Activated effector memory CD4-positive, alpha-beta T cell treated with Interleukin-2 at 50 U/mL for 16 hours (primary cell): ENCODE data around the gene RNF150.

Experiments
- DNase-seq: peaks from one replicate; pipeline ENCODE4 v3.0.0-alpha.2; 2020

The RNF150 gene

GRCh38 chr4:140969296-140969695 is 164.0 kb downstream of the RNF150 start:
- no peak for DNase-seq

DNA sequence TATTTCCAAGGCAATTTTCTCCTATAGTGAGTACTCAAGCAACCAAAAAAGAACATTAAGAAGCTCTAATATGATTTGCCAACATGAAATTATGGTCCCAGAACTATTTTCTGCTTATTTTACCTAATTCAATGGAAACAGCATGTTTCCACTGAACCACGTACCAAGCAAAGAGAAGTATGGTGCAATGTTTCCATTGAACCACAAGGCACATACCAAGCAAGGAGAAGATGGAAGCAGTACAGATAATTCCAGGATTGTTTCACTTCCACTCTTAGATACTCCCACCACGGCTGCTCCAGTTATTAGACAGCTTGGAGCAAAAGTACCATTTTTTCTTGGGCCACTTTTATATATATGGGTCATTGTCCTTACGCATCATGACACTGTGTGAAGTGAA is 164.9 kb downstream of the RNF150 start:
- DNase-seq: no peak

GRCh38 chr4:140963883-140964282 is 169.4 kb downstream of the RNF150 start:
- DNase-seq: no peak

DNA sequence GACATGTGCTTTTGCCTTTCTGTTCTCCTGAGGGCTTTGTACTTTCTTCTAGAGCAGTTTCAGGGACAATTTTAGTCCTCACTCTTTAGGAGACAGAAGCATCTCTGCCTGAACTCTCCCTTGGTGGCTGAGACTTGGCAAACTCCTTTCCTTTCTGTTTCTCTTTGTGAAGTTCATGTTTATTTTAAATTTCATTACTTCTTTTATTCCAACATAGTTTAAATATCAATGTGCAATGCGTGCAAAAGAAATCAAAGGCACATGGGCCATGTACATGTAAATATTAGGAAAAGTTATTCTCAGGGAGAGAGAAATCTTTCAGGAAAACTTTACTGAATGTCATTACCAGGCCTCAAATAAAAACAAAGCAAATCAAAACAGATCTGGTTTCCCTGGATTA is 177.6 kb downstream of the RNF150 start:
- no peak for DNase-seq

DNA sequence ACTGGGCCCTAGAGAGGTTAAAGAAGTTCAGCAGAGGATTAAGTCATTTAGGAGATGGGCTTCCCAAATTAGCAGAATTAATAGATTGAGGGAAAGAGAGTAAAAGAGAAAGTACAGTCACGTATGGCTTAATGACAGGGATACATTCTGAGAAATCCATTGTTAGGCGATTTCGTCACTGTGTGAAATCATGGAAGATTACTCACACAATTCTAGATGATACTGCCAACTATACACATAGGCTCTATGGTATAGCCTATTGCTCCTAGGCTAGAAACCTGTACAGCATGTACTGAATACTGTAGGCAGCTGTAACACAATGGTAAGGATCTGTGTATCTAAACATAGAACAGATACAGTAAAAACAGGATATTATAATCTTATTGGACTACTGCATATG is 180.6 kb downstream of the RNF150 start:
- no peak for DNase-seq

- no peak for DNase-seq
Observed at GRCh38 chr4:140947506-140947905, 185.8 kb downstream of the RNF150 start.

DNA sequence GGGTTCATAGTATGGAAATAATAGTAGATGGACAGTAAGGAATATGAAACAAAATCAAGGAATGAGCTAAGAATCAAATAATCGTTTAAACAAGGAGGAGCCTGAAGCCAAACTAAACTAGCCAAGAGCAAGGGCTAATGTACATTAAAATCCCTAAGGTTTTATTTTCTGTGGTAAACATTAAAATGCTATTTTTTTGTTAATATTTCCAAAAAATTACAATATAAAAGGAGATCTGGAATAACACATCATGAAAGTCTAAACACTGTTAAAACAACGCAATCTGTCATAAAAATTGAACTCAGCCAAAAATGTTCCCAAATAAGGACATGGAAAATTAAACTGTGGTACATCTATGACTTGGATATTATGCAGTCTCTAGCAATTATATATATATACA is 188.2 kb downstream of the RNF150 start:
- no peak for DNase-seq

- DNase-seq: no peak
Observed at GRCh38 chr4:140944572-140944971, 188.7 kb downstream of the RNF150 start.

DNA sequence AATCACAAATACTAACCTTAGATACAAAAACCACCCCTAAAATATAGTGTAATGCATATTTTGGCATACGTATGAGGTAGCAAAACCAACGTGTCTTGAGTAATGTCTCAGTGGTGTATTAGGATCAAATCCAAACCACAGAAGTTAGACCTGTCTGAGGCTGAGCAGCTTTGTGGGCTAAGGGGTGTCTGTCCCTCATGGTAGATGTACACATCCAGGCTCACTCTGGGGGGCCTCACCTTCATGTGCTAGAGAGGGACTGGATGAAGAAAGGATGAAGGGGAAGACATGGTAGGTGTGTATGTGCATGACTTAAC is 189.1 kb downstream of the RNF150 start:
- DNase-seq: no peak

DNA sequence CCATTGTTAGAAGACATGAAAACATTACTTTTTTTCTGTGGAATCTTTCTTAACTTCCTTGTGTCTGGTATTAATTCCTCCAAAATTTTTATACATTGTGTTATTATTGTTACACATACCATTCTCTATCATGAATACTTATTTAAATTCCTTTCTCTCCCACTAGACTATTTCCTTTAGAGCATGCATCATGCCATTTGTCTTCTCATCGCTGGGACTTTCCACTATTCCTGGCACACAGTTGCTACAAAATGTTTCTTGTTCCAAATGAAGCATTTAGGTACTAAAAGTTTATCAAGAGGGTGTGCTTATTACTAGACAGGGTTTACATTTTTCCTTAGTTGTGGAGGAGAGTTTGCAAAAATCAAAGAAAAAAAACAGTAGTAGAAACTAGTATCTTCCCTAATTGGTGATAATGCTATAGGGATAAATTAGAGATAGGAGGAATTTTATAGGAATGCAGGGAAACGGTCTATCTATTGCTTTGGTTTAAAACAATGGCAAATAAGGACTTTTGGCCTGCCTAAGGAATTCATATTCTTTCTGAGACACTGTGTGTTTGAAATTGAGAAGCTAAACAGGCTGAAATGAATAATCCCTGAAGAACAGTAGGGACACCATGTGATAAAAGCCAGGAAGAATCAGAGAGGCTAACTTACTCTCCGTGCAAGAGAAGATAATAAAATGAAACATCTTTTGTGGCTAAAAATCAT is 189.6 kb downstream of the RNF150 start:
- DNase-seq: no peak

DNA sequence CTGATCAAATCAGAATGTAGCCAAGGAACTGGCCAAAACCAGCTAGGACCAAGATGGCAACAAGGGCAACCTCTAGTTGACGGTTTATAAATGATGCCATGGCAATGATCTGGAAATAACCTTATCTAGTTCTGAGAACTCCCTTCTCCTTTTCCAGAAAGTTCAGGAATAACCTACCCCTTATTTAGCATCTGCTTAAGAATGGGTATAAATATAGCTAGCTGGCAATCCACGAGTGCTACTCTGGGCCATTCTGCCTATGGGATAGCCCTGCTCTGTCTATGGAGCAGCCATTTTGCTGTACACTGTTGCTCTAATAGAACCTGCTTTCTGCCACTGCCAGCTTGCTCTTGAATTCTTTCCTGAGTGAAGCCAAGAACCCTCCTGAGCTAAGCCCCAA is 192.7 kb downstream of the RNF150 start:
- DNase-seq: no peak

DNA sequence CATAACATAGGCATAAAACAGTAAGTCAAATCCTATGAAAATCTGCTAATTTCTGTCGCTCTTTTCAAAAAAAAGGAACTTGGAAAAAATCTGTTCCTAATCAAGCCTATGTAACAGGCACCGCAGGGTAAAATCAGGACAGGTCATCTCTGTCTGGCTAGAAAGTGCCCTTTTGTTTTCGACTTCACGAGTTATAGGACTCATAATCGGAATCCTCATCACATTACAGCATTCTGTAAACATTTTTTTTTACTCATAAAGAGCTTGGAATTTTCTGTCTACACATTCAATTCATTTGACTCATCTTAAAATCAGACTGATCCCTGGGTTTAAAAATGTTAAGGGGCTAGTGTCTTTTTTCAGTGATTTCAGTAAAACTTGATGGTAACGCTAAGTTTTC is 195.4 kb downstream of the RNF150 start:
- no peak for DNase-seq

DNA sequence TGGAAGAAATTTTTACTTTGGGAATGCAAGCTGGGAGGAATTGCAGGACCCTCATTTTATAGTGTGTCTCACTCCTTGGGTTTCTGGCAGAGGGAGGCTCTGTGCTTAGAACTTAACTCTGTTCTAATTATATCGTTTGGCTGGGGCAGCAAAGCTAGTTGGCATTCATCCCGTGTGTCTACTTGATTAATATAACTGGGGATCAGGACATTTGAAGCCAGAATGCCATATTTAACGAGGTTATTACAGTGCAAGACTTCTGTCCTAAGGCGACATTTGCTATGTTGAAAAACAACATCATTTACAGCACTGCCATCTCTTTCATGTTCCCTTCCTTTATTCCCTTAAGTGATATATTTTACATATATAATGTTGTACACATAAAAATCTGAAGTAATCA is 198.0 kb downstream of the RNF150 start:
- DNase-seq: no peak

- no peak for DNase-seq
Observed at GRCh38 chr4:140932501-140933045, 200.7 kb downstream of the RNF150 start.

DNA sequence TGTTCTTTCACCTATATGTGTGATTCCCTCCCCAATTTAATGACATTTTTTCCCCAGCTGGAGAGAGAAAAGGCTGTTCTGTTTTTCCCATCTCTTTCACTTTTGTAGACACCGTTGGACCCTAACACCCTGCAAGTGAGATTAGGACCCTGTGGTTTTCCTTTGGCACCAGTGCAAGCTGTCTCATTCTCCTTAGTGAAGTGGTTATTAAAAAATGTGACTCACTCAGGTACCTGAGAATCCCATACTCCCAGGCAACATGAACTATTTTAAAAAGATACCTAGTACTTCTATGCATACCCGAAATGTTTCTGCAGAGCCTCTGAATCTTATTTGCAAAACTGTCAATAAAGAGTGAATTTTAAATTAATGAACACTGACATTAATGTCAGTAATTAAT is 201.4 kb downstream of the RNF150 start:
- DNase-seq: no peak

- DNase-seq: no peak
Observed at GRCh38 chr4:140930557-140930956, 202.7 kb downstream of the RNF150 start.

- DNase-seq: no peak
Observed at GRCh38 chr4:140930011-140930410, 203.3 kb downstream of the RNF150 start.

- no peak for DNase-seq
Observed at GRCh38 chr4:140928880-140929279, 204.4 kb downstream of the RNF150 start.

DNA sequence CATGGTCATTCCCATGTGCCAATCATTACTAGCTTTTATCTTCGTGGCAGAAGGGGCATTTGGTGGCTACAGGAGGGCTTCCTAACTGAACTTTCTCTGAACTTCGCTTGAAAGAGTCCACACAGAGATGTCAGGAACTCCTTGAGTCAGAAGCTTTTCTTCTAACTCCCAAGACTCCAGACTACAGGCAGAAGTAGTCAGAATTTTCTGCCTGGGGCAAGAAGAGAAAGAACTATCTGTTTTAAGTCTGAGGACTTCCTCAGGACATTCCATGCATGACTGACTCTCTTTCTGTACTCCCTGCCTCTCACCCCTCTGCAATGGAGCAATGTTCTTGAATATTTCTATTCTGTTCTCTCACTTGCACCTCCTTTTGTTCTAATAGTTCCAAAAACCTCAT is 206.6 kb downstream of the RNF150 start:
- no peak for DNase-seq

DNA sequence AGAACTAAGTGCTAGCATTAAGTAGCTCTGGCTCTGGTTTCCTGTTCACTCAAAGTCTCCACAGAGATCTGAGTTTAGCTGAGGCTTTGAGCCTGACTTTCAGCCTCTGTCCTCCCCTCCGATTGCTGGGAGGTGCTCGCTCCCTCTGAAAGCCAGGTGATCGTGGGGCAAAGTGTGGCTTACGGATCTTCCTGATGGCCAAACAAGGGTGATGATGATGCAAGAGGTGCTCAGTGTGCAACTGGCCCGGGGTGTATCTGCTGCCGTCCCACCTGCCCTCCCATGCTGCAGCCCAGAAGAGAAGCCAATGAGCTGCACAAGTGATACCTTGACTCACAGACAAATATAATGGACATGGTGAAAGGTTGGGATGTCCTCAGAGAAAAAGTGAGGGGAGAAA is 207.9 kb downstream of the RNF150 start:
- DNase-seq: no peak

DNA sequence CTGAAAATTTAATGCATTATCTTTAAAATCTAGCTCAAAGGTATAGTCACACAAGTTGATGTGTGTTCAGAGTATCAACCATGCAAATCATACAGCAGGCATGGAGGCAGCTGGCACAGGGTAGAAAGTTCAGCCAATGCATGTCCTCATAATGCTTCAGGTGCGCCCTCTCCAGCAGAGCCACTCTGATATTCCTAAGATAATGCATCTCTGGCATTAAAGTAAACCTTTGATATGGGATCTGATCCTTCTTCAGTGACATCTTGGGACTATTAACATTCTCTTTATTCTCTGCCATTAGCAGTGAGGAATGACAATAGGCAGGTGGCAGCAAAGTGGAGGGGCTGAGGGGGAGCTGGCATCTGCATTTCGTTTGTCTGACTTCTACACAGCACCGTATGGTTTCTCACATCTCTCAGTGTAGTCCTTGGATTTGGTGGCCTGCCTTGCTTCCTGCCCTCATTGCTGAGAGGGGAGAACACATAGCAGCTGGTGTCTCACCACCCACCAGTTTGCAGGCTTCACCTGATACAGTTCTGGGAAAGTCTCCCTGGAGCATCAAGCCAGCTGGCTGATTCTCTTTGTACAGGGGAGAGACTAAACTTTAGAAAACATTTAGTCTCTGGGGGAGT is 208.4 kb downstream of the RNF150 start:
- DNase-seq: no peak

GRCh38 chr4:140906993-140907962 is 226.0 kb downstream of the RNF150 start:
- no peak for DNase-seq

DNA sequence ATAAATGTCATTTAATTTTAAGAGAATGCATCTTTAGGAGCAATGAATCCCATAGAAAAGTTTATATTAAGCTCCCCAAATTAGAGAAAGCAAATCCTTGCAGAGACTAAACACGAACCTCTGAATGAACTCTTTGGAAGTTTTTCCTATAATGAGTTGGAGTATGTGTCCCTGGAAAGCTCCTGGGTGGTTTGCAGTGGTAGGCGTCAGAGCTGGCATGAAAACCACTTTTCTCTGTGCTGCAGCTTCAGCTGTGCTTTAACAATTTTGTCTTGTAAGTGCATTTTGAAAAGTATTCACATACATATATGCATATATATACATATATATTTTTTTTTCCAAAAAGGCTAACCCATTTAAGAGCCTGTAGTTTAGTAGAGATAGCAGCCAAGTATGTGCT is 228.4 kb downstream of the RNF150 start:
- DNase-seq: no peak
